ENCODE results near the gene ZBTB25.

DNA sequence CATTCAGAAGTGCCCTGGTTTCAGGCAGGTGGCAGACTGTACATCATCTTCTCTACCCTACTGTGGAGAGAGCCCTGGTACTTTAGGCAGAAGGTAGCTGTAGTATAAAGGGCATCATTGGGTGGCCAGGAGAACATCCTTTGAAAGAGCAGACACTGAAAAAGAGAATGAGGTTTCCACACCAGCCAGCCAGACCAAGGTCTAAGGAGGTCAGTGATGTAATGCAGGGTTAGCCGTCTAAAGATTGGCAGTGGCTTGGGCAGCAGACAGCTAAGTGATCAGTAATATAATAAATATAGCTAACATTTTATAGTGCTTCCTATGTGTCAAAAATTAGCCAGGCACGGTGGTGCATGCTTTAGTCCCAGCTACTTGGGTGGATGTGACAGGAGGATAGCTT is 12.0 kb downstream of the ZBTB25 start:
- TF ChIP-seq CTCF (IDR thresholded peaks at IDR 0.05) = no peak
- no peak for TF ChIP-seq EP300 (IDR thresholded peaks at IDR 0.05)
- TF ChIP-seq POLR2A (IDR thresholded peaks at IDR 0.05) = no peak

All from tibial nerve (tissue), 4 donors.